IPS DF 4.7 (cell line): ENCODE data around the gene PRKN.

Experiments
- DNase-seq: peaks from one replicate; pipeline ENCODE4 v3.0.0-alpha.2; 2013; ENCODE audit warnings: low spot score; ENCODE audit errors: extremely low read depth

Gene PRKN

GRCh38 chr6:162245830-162246420, 481.6 kb downstream of the PRKN start:
- DNase-seq: no peak

- no peak for DNase-seq
Observed at GRCh38 chr6:162244031-162244430, 483.5 kb downstream of the PRKN start.

GRCh38 chr6:162242915-162243314, 484.7 kb downstream of the PRKN start:
- no peak for DNase-seq

GRCh38 chr6:162239330-162239729, 488.2 kb downstream of the PRKN start:
- DNase-seq: no peak

GRCh38 chr6:162238675-162239074, 488.9 kb downstream of the PRKN start:
- DNase-seq: no peak

DNA sequence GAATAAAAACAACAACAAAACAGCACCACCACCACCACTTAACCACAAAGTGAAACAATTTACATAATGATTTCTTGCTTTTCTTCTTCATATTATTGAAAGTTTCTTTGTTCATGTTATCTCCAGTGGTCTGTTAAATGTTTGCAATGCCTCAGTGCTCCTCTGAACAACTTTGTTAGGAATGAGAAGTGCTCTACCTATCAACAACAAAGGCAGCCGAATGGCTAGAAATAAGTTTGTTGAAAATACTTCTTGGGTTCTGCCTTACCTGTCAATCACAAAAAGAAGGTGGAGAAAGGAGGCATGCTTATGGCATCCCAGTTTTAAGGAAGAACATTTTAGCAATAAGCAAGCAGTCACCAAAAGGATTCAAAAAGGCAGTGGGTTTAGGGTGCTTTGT, 490.2 kb downstream of the PRKN start:
- DNase-seq: no peak

DNA sequence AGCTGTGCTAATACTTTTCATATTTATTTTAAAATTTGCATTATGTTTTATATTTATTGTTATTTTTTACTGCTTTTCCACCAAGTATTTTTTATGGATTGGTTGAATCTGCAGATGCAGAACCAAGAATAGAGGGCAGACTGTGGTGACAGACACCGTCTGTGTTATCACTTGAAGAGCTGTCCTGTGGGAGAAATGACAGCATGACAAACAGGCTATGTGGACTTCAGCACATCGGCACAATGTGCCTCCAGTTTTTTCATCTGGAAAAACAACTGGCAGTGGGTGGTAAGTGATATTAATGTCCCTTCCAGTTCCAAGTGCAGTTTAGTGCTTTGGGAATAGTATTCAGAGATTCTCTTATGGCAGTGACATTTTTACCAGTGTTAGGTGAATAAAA, 492.9 kb downstream of the PRKN start:
- DNase-seq: no peak

DNA sequence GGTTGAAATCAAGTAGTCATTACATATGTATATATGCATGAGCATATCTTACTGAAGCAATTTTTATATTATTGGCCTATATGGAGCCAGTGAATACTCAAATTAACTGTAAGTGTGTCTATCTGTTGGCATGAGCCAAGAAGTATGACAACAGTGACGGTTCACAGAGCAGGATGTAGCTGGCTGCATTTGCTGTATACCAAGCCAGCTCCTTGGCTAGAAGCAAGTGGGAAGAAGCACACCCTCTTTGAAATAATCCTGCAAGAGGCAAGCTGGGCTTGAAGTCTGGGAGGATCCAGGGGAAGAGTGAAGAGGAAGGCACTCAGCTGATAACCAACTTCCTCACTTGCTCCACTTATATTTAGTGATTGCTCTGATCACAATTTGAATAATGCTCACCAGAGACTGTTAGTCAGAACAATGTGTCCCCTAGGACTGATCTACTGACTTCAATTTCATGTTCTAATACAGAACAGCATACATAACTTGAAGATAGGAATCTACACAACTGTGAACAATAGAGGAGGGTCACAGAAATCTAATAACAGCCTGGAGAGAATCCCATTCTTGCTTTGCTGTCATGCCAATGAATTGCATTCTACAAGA, 497.3 kb downstream of the PRKN start:
- no peak for DNase-seq

DNA sequence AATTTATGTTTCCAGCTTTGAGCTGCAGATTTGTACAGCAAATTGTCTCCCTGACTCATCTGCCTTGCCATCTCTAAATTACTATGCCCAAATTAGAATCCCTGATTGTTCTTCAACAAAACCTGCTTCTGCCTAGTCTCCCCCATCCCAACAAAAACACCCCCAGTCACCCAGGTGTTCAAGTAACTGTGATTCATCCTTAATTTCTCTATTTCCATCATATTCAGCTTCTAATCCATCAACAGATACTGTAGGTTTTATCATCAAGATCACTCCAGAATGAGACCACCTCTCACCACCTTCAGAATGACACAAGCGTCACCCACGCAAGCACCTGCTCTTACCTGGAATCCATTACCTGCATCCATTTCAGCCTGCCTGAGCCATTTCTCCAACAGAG, 498.5 kb downstream of the PRKN start:
- DNase-seq: no peak

- DNase-seq: no peak
Observed at GRCh38 chr6:162226803-162227202, 500.8 kb downstream of the PRKN start.

DNA sequence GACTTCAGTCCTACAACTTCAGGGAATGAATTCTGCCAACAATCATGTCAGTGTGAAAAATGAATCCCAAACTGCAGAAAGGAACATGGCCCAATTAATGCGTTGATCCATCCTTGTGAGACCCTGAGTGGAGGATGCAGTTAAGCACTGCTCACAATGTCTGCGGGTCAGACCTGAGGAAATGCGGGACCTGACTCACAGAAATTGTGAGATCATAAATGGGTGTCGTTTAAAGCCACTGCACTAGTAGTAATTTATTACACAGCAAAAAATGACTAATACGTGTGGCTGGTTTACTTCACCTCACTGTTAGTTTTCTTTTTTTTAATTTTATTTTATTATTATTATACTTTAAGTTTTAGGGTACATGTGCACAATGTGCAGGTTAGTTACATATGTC, 505.0 kb downstream of the PRKN start:
- no peak for DNase-seq

GRCh38 chr6:162220876-162221275, 506.7 kb downstream of the PRKN start:
- DNase-seq: no peak

GRCh38 chr6:162219266-162219665, 508.3 kb downstream of the PRKN start:
- no peak for DNase-seq

- DNase-seq: no peak
Observed at GRCh38 chr6:162217811-162218493, 509.6 kb downstream of the PRKN start.

DNA sequence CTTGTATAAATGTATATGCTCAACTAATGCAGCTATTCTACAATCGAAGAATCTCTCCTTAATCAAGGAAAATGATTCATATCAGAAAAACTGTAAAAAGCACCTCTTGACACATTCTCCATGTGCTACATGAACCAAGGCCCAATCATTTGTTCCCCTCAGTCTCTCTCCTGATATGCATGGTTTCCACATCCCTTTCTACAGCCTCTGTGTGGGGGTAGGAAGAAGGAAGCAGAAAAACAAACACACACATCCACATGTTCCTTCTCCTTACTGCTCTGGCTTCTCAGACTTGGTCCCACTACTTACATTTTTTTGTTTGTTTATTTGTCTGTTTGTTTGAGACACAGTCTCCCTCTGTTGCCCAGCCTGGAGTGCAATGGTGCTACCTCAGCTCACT, 510.5 kb downstream of the PRKN start:
- DNase-seq: no peak

DNA sequence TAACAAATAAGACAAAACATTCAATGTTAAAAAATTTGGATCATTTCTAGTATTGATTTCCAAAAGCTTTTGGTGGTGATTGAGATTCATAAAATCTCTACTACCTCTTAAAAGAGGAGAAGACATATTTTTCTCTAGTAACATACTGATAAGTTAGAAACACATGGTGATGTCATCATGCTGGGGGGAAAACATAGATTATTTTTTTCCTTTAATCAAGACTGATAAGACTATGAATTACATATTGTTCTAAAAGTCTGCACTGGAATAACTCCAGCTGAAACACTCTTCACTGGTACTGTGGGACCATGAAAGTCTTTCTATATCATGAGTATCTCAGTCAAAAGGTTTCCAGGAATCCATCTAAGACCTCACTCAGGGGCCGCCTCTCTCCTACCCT, 515.8 kb downstream of the PRKN start:
- DNase-seq: no peak

- no peak for DNase-seq
Observed at GRCh38 chr6:162211022-162211421, 516.5 kb downstream of the PRKN start.

- no peak for DNase-seq
Observed at GRCh38 chr6:162203287-162203686, 524.3 kb downstream of the PRKN start.

DNA sequence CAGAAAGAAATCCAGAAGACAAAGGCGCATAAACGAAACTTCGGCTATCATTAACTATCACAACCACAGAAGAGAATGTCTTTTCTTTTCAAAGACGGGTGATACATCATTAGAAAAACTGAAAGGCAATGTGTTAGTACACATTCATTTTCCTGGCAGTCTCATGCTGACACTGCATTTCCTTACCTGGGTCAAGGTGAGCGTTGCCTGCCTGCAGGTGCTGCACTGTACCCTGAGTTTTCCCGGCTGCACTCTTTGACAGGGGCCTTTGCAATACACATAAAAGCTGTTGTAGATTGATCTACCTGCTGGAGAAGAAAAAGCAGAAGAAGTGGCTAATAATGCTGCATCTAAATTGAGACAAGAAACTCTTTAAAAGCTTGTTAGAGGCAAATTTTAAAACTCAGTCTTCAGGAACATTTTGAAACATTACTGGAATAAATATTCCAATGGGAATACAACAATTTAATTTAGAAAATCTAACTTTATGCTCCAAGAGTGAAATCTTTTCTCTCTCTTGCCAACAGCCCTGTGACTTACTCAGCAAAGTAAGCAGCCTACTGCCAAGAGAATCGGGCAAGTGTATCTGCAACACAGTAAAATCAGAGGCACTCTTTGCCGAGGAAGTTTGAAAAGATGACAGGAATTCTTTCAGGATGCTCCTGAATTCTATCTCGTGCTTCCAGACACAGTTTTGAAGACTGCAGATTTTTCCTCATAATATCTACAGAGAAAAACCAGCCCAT, 526.4 kb downstream of the PRKN start:
- no peak for DNase-seq

GRCh38 chr6:162200041-162200440, 527.5 kb downstream of the PRKN start:
- DNase-seq: no peak

DNA sequence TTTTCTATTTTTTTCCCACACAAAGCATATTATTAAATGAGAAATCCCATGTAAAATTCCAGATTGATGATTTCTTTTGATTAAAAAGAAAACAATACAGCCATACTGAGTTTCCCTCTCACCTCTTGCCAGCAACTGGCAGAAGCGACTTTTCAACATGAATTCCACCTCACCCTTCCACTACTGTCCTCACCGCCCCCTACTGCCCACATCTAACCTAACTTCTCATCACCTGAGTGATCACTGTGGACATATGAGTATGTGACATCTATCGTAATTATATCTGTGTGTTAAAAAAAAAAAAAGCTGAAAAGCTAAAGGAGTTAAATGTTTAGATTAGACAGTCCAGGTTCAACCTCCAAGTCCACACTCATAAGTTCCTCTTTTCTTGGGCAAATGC, 528.6 kb downstream of the PRKN start:
- no peak for DNase-seq

- no peak for DNase-seq
Observed at GRCh38 chr6:162198076-162198475, 529.5 kb downstream of the PRKN start.
